H1 (cell line): ENCODE results near the gene GON4L.
A peak's percentile ranks its signal among the peaks of the same experiment; 100 is the strongest.
"Not testable (repeated sequence)": the region's sequence is repeated elsewhere in the genome, so short reads cannot be mapped to it uniquely, and the experiment has no call there.

Source experiments
- EGR1 ChIP-seq: IDR thresholded peaks from 2 replicates; pipeline ENCODE4 v1.6.1; 2011; ENCODE audit warnings: low read depth, low read length, borderline replicate concordance
- EP300 ChIP-seq, 2 experiments: IDR thresholded peaks; 1 replicate in 1 of 2; 2 replicates in 1 of 2; pipeline ENCODE4 v1.6.1; 2011 to 2012; ENCODE audit warnings: low read depth in 2 of 2, low read length in 2 of 2, mild to moderate bottlenecking in 2 of 2, borderline replicate concordance in 1 of 2, inconsistent platforms in 1 of 2, moderate library complexity in 1 of 2
- GTF2F1 ChIP-seq: IDR thresholded peaks from 2 replicates; pipeline ENCODE4 v1.6.1; 2012; ENCODE audit warnings: low read depth, low read length, improper control_type of control experiment, borderline replicate concordance
- HDAC2 ChIP-seq, 2 experiments: fragments of 300-600 bp in 1 of 2; sonication (generic) in 1 of 2; IDR thresholded peaks; 2 replicates each; pipeline ENCODE4 v1.6.1; 2011 to 2012; ENCODE audit warnings: low read depth in 2 of 2, low read length in 2 of 2, mild to moderate bottlenecking in 2 of 2, moderate library complexity in 2 of 2, borderline replicate concordance in 1 of 2, inconsistent platforms in 1 of 2
- JUN ChIP-seq: IDR thresholded peaks from 2 replicates; pipeline ENCODE4 v1.6.1; 2011; ENCODE audit warnings: low read depth, mild to moderate bottlenecking, improper control_type of control experiment, low read length
- POLR2A ChIP-seq, 2 experiments: IDR thresholded peaks; 1 replicate in 1 of 2; 2 replicates in 1 of 2; pipeline ENCODE4 v1.6.1; 2011; ENCODE audit warnings: low read depth in 2 of 2, low read length in 2 of 2, mild to moderate bottlenecking in 2 of 2; ENCODE audit errors: control extremely low read depth in 1 of 2
- POLR2AphosphoS5 ChIP-seq: IDR thresholded peaks from 2 replicates; pipeline ENCODE4 v1.6.1; 2011; ENCODE audit warnings: low read depth, low read length
- SIN3A ChIP-seq, 2 experiments: IDR thresholded peaks in 1 of 2; conservative IDR thresholded peaks in 1 of 2; 2 replicates each; pipeline ENCODE4 v1.6.1; 2011 to 2012; ENCODE audit warnings: low read length in 2 of 2, improper control_type of control experiment in 1 of 2, low read depth in 1 of 2, mild to moderate bottlenecking in 1 of 2
- USF2 ChIP-seq: IDR thresholded peaks from 2 replicates; pipeline ENCODE4 v1.6.1; 2011; ENCODE audit warnings: low read length, improper control_type of control experiment
- YY1 ChIP-seq: IDR thresholded peaks from 2 replicates; pipeline ENCODE4 v1.6.1; 2011; ENCODE audit warnings: low read depth, mild to moderate bottlenecking, low read length
- TF ChIP-seq, protein P1 (sequence below), 3 experiments: IDR thresholded peaks; 1 replicate in 2 of 3; 2 replicates in 1 of 3; pipeline versions ENCODE4 v1.5.1 to v1.6.1; 2011; ENCODE audit warnings: low read length in 3 of 3, mild to moderate bottlenecking in 3 of 3, inconsistent platforms in 2 of 3, low read depth in 1 of 3, moderate library complexity in 1 of 3; ENCODE audit not compliant: insufficient read depth in 1 of 3; ENCODE audit errors: control extremely low read depth in 1 of 3
- TF ChIP-seq, protein P2 (sequence below): IDR thresholded peaks from 2 replicates; pipeline ENCODE4 v1.6.1; 2012; ENCODE audit warnings: inconsistent platforms
- TF ChIP-seq, protein P3 (sequence below): IDR thresholded peaks from 2 replicates; pipeline ENCODE4 v1.6.1; 2012; ENCODE audit warnings: low read length, inconsistent platforms

- TF ChIP-seq SIN3A (conservative IDR thresholded peaks at IDR 0.05 in 1 of 2, IDR thresholded peaks at IDR 0.05 in 1 of 2; ENCODE audit: low read depth in 1 of 2, low read length in 2 of 2): 0 out of 4 replicates have a peak, but pooled peaks of 1 of the 2 experiments have one; percentile 30
- TF ChIP-seq, protein P1, sequence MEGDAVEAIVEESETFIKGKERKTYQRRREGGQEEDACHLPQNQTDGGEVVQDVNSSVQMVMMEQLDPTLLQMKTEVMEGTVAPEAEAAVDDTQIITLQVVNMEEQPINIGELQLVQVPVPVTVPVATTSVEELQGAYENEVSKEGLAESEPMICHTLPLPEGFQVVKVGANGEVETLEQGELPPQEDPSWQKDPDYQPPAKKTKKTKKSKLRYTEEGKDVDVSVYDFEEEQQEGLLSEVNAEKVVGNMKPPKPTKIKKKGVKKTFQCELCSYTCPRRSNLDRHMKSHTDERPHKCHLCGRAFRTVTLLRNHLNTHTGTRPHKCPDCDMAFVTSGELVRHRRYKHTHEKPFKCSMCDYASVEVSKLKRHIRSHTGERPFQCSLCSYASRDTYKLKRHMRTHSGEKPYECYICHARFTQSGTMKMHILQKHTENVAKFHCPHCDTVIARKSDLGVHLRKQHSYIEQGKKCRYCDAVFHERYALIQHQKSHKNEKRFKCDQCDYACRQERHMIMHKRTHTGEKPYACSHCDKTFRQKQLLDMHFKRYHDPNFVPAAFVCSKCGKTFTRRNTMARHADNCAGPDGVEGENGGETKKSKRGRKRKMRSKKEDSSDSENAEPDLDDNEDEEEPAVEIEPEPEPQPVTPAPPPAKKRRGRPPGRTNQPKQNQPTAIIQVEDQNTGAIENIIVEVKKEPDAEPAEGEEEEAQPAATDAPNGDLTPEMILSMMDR (IDR thresholded peaks at IDR 0.05; ENCODE audit: control extremely low read depth in 1 of 3, insufficient read depth in 1 of 3, low read depth in 1 of 3, low read length in 3 of 3): not testable (repeated sequence)
- peak; percentile 85; the same call in 1 of the 2 replicates for TF ChIP-seq EGR1
- TF ChIP-seq POLR2AphosphoS5; JUN; GTF2F1; YY1; USF2; EP300 (IDR thresholded peaks at IDR 0.05; ENCODE audit: borderline replicate concordance in 1 of 2, low read depth in 2 of 2, low read length in 2 of 2): not testable (repeated sequence)
- TF ChIP-seq, protein P2, sequence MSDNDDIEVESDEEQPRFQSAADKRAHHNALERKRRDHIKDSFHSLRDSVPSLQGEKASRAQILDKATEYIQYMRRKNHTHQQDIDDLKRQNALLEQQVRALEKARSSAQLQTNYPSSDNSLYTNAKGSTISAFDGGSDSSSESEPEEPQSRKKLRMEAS: not testable (repeated sequence)
- peak in 1 of 2 experiments; percentile 70; a peak in 2 of 4 replicates for TF ChIP-seq HDAC2 (IDR thresholded peaks at IDR 0.05; ENCODE audit: borderline replicate concordance in 1 of 2, low read depth in 2 of 2, low read length in 2 of 2)
- TF ChIP-seq POLR2A (IDR thresholded peaks at IDR 0.05; ENCODE audit: control extremely low read depth in 1 of 2, low read depth in 2 of 2, low read length in 2 of 2): peak; percentile 45 to 46; a peak in 1 of 3 replicates
- TF ChIP-seq, protein P3, sequence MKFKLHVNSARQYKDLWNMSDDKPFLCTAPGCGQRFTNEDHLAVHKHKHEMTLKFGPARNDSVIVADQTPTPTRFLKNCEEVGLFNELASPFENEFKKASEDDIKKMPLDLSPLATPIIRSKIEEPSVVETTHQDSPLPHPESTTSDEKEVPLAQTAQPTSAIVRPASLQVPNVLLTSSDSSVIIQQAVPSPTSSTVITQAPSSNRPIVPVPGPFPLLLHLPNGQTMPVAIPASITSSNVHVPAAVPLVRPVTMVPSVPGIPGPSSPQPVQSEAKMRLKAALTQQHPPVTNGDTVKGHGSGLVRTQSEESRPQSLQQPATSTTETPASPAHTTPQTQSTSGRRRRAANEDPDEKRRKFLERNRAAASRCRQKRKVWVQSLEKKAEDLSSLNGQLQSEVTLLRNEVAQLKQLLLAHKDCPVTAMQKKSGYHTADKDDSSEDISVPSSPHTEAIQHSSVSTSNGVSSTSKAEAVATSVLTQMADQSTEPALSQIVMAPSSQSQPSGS: not testable (repeated sequence)
Observed at GRCh38 chr1:155745284-155746228, 111.5 kb downstream of the GON4L start.
